Gastrocnemius medialis (tissue), 4 donors: Measurements from ENCODE around the gene VOPP1.

Experiments used
- POLR2A ChIP-seq, 2 donors: fragments of 450-650 bp; IDR thresholded peaks; one replicate each; pipeline ENCODE4 v1.6.1; 2017; ENCODE audit warnings: antibody characterized with exemption in 2 of 2, mild to moderate bottlenecking in 2 of 2, moderate library complexity in 2 of 2
- TF ChIP-seq, protein P1 (sequence below), 5 experiments: fragments of 450-650 bp in 3 of 5; fragments of 200-600 bp in 2 of 5; sonication (generic) in 2 of 5; IDR thresholded peaks in 4 of 5; conservative IDR thresholded peaks in 1 of 5; 1 replicate in 4 of 5; 2 replicates in 1 of 5; pipeline ENCODE4 v1.5.1; 2016 to 2019; ENCODE audit warnings: antibody characterized with exemption in 5 of 5, mild to moderate bottlenecking in 3 of 5, moderate library complexity in 3 of 5

DNA sequence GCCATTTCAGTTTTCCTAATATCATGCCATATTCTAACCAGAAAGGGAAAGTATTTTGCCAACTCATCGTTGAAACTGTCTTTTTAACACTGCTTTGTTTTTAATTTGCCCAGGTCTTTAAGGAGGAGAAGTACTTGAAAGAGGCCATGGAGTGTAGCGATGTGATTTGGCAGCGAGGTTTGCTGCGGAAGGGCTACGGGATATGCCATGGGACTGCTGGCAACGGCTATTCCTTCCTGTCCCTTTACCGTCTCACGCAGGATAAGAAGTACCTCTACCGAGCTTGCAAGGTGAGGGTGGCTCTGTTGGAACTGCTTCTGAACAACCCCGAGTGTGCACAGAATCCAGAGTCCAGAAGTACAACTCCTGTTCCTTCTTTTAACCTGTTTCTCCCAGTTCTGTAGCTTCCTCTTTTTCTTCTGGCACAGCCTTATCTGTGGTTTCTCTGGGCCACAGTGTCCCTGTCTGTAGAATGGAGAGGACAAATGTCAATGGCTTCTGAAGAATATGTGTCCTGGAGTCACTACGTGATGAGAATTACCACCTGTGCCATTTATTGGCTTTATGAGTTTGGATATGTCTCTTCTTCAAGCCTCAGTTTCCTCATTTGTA lies 147.1 kb downstream of the VOPP1 start:
- TF ChIP-seq, protein P1, sequence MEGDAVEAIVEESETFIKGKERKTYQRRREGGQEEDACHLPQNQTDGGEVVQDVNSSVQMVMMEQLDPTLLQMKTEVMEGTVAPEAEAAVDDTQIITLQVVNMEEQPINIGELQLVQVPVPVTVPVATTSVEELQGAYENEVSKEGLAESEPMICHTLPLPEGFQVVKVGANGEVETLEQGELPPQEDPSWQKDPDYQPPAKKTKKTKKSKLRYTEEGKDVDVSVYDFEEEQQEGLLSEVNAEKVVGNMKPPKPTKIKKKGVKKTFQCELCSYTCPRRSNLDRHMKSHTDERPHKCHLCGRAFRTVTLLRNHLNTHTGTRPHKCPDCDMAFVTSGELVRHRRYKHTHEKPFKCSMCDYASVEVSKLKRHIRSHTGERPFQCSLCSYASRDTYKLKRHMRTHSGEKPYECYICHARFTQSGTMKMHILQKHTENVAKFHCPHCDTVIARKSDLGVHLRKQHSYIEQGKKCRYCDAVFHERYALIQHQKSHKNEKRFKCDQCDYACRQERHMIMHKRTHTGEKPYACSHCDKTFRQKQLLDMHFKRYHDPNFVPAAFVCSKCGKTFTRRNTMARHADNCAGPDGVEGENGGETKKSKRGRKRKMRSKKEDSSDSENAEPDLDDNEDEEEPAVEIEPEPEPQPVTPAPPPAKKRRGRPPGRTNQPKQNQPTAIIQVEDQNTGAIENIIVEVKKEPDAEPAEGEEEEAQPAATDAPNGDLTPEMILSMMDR (IDR thresholded peaks at IDR 0.05 in 4 of 5, conservative IDR thresholded peaks at IDR 0.05 in 1 of 5), result no peak
- no peak for TF ChIP-seq POLR2A (IDR thresholded peaks at IDR 0.05)
